ENCODE data around the gene PUM2.
A peak's percentile ranks its signal among the peaks of the same experiment; 100 is the strongest.

GRCh38 chr2:20326163-20326780, 24.4 kb downstream of the PUM2 start:
- TF ChIP-seq, protein P1, sequence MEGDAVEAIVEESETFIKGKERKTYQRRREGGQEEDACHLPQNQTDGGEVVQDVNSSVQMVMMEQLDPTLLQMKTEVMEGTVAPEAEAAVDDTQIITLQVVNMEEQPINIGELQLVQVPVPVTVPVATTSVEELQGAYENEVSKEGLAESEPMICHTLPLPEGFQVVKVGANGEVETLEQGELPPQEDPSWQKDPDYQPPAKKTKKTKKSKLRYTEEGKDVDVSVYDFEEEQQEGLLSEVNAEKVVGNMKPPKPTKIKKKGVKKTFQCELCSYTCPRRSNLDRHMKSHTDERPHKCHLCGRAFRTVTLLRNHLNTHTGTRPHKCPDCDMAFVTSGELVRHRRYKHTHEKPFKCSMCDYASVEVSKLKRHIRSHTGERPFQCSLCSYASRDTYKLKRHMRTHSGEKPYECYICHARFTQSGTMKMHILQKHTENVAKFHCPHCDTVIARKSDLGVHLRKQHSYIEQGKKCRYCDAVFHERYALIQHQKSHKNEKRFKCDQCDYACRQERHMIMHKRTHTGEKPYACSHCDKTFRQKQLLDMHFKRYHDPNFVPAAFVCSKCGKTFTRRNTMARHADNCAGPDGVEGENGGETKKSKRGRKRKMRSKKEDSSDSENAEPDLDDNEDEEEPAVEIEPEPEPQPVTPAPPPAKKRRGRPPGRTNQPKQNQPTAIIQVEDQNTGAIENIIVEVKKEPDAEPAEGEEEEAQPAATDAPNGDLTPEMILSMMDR (IDR thresholded peaks at IDR 0.05), result peak; percentile 93
- no peak for TF ChIP-seq SIN3A (IDR thresholded peaks at IDR 0.05; ENCODE audit: borderline replicate concordance, insufficient read depth, low read depth, low read length)
- TF ChIP-seq POLR2AphosphoS5 (IDR thresholded peaks at IDR 0.05; ENCODE audit: low read depth, low read length), result no peak
- TF ChIP-seq, protein P2, sequence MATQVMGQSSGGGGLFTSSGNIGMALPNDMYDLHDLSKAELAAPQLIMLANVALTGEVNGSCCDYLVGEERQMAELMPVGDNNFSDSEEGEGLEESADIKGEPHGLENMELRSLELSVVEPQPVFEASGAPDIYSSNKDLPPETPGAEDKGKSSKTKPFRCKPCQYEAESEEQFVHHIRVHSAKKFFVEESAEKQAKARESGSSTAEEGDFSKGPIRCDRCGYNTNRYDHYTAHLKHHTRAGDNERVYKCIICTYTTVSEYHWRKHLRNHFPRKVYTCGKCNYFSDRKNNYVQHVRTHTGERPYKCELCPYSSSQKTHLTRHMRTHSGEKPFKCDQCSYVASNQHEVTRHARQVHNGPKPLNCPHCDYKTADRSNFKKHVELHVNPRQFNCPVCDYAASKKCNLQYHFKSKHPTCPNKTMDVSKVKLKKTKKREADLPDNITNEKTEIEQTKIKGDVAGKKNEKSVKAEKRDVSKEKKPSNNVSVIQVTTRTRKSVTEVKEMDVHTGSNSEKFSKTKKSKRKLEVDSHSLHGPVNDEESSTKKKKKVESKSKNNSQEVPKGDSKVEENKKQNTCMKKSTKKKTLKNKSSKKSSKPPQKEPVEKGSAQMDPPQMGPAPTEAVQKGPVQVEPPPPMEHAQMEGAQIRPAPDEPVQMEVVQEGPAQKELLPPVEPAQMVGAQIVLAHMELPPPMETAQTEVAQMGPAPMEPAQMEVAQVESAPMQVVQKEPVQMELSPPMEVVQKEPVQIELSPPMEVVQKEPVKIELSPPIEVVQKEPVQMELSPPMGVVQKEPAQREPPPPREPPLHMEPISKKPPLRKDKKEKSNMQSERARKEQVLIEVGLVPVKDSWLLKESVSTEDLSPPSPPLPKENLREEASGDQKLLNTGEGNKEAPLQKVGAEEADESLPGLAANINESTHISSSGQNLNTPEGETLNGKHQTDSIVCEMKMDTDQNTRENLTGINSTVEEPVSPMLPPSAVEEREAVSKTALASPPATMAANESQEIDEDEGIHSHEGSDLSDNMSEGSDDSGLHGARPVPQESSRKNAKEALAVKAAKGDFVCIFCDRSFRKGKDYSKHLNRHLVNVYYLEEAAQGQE (IDR thresholded peaks at IDR 0.05; ENCODE audit: insufficient read depth in 1 of 2, low read depth in 2 of 2, low read length in 1 of 2), result no peak
- no peak for TF ChIP-seq TCF7L2 (IDR thresholded peaks at IDR 0.05; ENCODE audit: low read depth, low read length)
